Heart right ventricle (tissue), 16 donors: Measurements from ENCODE around the gene GPX7. TPM values are rescaled to one million over a fixed set of nuclear protein-coding genes. Genes with fewer than 3 reads are reported as not detected.
"Not testable (repeated sequence)": the region's sequence is repeated elsewhere in the genome, so short reads cannot be mapped to it uniquely, and the experiment has no call there.

Source experiments
- ATAC-seq, 8 donors: fragments of 200-7000 bp; cut with Tn5 transposase; one replicate each; pipeline ENCODE4 v1.9.1; 2020; ENCODE audit warnings: mild to moderate bottlenecking in 8 of 8, moderate library complexity in 8 of 8, moderate number of reproducible peaks in 1 of 8
- DNase-seq, 2 donors: peaks; one replicate each; pipeline ENCODE4 v3.0.0-alpha.2; 2020
- H3K27ac ChIP-seq, 10 donors: fragments of 200-600 bp; sonication (generic) in 2 of 10; one replicate each; pipeline versions ENCODE4 v1.5.0 to v1.8.0; 2020 to 2022; ENCODE audit warnings: mild to moderate bottlenecking in 3 of 10
- H3K27me3 ChIP-seq, 7 donors: fragments of 200-600 bp; one replicate each; pipeline ENCODE4 v1.8.0; 2021 to 2022; ENCODE audit warnings: mild to moderate bottlenecking in 2 of 7
- H3K36me3 ChIP-seq, 9 donors: fragments of 200-600 bp; sonication (generic) in 1 of 9; one replicate each; pipeline versions ENCODE4 v1.5.0 to v1.8.0; 2020 to 2022; ENCODE audit warnings: mild to moderate bottlenecking in 2 of 9
- H3K4me1 ChIP-seq, 9 donors: fragments of 200-600 bp; sonication (generic) in 1 of 9; one replicate each; pipeline versions ENCODE4 v1.5.0 to v1.8.0; 2020 to 2022; ENCODE audit warnings: mild to moderate bottlenecking in 4 of 9
- H3K4me3 ChIP-seq, 10 donors: fragments of 200-600 bp; sonication (generic) in 2 of 10; one replicate each; pipeline versions ENCODE4 v1.5.0 to v1.8.0; 2020 to 2022; ENCODE audit warnings: mild to moderate bottlenecking in 7 of 10, moderate library complexity in 2 of 10
- H3K9me3 ChIP-seq, 11 donors: fragments of 200-600 bp in 10 of 11; sonication (generic) in 2 of 11; one replicate each; pipeline versions ENCODE4 v1.5.0 to v1.8.0; 2013 to 2022; ENCODE audit warnings: mild to moderate bottlenecking in 2 of 11, control low read depth in 1 of 11, moderate library complexity in 1 of 11
- WGBS, 2 donors: extraction: QIAGEN DNeasy Blood & Tissue Kit; methylation state at CpG; one replicate each; pipeline ENCODE4 v1.1.7; 2013; ENCODE audit warnings: inconsistent platforms in 1 of 2; 5-methylcytosine and 5-hydroxymethylcytosine counted together
- intact Hi-C, 10 donors: fragments of 100-400 bp; cut with DNase I; formaldehyde crosslinking; loops; one replicate each; pipeline versions ENCODE4 v1.11.1 to v1.14.2; 2022
- polyA plus RNA-seq, 2 donors: library from polyadenylated mRNA; stranded (reverse); fragments of 200-250 nt; gene quantifications; one replicate each; pipeline ENCODE4 v1.2.3, GENCODE V29; 2013
- total RNA-seq, 10 donors: library from RNA; stranded (reverse); fragmentation: NEBNext Ultra II Directional in 3 of 10; extraction: Animal tissue kit (Norgen Biotek cat#: 25700) in 3 of 10; gene quantifications; one replicate each; pipeline versions ENCODE4 v1.2.1 to v1.2.4, GENCODE V29; 2021 to 2023
- TF ChIP-seq, protein P1 (sequence below), 9 donors: fragments of 200-600 bp; sonication (generic) in 2 of 9; IDR thresholded peaks; one replicate each; pipeline versions ENCODE4 v1.5.0 to v1.8.0; 2021 to 2022; ENCODE audit warnings: antibody characterized with exemption in 9 of 9, mild to moderate bottlenecking in 5 of 9, moderate library complexity in 1 of 9
- donor health status: Arrhythmogenic right ventricular cardiomyopathy.
- donor health status: ischemic (EF 13 %, LVEDD 7.1; RV severe dilation, severe dysfunction).
- donor health status: healthy with polysubstance abuse.
- donor health status: DM: no; HTN: yes; CAD: no.
- donor health status: DM: no; HTN: no; CAD: no.
- donor health status: ischemic (EF 25% LVEDD 6.9; RV normal size, moderate dysfunction).
- donor health status: ischemic (EF 25% LVEDD 5.7; RV mildly dilated, moderate dysfunction).
- donor health status: healthy.
- donor health status: DM: yes; HTN: yes; CAD: no.
- donor health status: Ischemic cardiomyopathy.
- donor health status: ischemic (EF 35%, LVEDD 5.7; RV mildly dilated, moderate dysfunction).
- donor health status: nonischemic (EF 11% LVEDD 7.7; RV severe dilation, severe dysfunction).
- donor health status: DM: yes; HTN: yes; CAD: no.
- donor health status: PGD.
- donor health status: ischemic (EF 29% LVEDD 5.4; RV normal size, mild dysfunction).
- donor health status: nonischemic (EF 23%, LVEDD 6.1; RV moderate dilation, normal function).

Gene GPX7
- total and polyA plus RNA-seq, 12 donors, result 3.3 to 22.9 (median 6.9) TPM

DNA sequence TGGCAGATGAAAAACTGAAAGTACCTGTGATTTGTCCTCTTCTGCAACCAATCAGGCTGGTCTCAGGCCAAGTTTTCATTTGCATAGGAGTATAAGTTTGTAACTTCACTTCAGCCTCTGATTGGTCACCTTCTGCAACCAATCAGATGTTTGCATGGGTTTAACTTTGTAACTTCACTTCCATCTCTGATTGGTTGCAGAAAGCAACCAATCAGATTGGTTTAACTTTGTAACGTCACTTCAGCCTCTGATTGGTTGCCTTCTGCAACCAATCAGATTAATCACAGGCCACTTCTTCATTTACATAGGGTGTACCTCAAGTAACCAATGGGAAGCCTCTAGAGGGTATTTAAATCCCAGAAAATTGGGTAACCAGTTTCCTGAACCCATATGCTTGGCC is 30.4 kb upstream of the GPX7 start:
- no peaks in the 10 kb centered on the region for H3K36me3 ChIP-seq
- 71 to 75% methylated on average over 1 of the region's 1 CpG for WGBS, 2 donors
- ATAC-seq, result no peak
- H3K27me3 ChIP-seq, result peaks cover 0 to 6% (median 0%) of the 10 kb centered on the region in 7 donors
- TF ChIP-seq, protein P1, sequence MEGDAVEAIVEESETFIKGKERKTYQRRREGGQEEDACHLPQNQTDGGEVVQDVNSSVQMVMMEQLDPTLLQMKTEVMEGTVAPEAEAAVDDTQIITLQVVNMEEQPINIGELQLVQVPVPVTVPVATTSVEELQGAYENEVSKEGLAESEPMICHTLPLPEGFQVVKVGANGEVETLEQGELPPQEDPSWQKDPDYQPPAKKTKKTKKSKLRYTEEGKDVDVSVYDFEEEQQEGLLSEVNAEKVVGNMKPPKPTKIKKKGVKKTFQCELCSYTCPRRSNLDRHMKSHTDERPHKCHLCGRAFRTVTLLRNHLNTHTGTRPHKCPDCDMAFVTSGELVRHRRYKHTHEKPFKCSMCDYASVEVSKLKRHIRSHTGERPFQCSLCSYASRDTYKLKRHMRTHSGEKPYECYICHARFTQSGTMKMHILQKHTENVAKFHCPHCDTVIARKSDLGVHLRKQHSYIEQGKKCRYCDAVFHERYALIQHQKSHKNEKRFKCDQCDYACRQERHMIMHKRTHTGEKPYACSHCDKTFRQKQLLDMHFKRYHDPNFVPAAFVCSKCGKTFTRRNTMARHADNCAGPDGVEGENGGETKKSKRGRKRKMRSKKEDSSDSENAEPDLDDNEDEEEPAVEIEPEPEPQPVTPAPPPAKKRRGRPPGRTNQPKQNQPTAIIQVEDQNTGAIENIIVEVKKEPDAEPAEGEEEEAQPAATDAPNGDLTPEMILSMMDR (IDR thresholded peaks at IDR 0.05), result no peak
- DNase-seq, result no peak
- peaks cover 0 to 5% (median 0%) of the 10 kb centered on the region in 11 donors for H3K9me3 ChIP-seq
- peaks cover 0 to 19% (median 0%) of the 10 kb centered on the region in 9 donors for H3K4me1 ChIP-seq
- intact Hi-C loops, result no loop called here
- H3K27ac ChIP-seq, result no peak overlapping the region
- no peak overlapping the region for H3K4me3 ChIP-seq

DNA sequence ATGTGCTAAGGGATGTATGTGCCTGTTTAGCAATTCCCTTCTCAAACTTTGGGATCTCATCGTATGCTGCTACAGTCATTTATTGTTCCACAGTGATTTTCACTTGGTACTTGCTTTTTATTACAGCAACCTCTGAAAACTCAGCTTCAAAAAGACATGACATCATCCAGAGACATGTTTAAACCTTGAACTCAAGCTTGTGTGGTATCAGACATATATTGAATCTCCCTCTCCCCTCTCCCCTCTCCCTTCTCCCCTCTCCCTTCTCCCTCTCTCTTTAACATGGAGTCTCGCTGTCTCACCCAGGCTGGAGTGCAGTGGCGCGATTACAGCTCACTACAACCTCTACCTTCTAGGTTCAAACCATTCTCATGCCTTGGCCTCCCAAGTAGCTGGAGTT is 29.8 kb upstream of the GPX7 start:
- TF ChIP-seq, protein P1 (IDR thresholded peaks at IDR 0.05), result no peak
- Histone ChIP-seq H3K4me3 (no peak overlapping the region), H3K27me3 (peaks cover 0 to under 1% (median 0%) of the 10 kb centered on the region in 7 donors), H3K36me3 (no peaks in the 10 kb centered on the region), H3K27ac (no peak overlapping the region), H3K9me3 (peaks cover 0 to 5% (median 0%) of the 10 kb centered on the region in 11 donors), H3K4me1 (peaks cover 0 to 19% (median 0%) of the 10 kb centered on the region in 9 donors)
- ATAC-seq, result no peak
- intact Hi-C loops, result no loop called here
- WGBS, 2 donors, result 96 to 100% methylated on average over 4 of the region's 4 CpGs
- no peak for DNase-seq

DNA sequence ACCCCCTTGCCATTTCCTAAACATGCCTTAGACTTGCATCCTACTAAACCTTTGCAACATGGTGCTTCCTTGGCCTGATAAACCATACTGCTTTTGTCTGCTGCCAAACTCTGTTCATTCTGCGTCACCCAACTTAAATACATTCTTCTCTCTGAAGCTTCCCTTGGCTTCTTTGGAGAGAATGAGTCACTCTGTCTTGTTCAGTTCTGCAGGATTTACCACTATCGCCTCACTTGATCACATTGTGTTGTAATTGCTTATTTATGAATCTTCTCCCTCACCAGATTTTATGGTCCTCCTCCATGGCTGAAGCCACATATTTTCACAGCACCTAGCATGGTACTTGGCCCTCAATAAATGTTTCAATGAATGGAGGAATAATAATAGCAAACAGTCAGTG is 27.6 kb upstream of the GPX7 start:
- 84 to 85% methylated on average over 2 of the region's 2 CpGs for WGBS, 2 donors
- ATAC-seq (no peak), DNase-seq (no peak)
- no peak overlapping the region for H3K27ac ChIP-seq
- H3K36me3 ChIP-seq, result no peaks in the 10 kb centered on the region
- TF ChIP-seq, protein P1 (IDR thresholded peaks at IDR 0.05), result no peak
- intact Hi-C loops, result no loop called here
- no peak overlapping the region for H3K4me3 ChIP-seq
- peaks cover 0 to 5% (median 0%) of the 10 kb centered on the region in 11 donors for H3K9me3 ChIP-seq
- H3K4me1 ChIP-seq, result peaks cover 0 to 9% (median 0%) of the 10 kb centered on the region in 9 donors
- H3K27me3 ChIP-seq, result no peaks in the 10 kb centered on the region

DNA sequence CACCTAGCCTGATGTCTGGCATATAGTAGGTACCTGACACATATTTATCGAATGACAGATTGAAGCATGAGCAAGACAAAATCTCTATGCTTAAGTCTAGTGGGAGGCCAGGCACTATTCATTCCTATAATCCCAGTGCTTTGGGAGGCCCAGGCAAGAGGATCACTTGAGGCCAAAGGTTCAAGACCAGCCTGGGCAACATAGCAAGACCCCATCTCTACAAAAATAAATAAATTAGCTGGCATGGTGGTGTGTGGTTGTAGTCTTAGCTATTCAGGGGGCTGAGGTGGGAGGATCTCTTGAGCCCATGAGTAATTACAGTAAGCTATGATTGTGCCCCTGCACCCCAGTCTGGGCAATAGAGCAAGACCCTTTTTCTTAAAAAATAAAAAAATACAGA is 26.1 kb upstream of the GPX7 start:
- ATAC-seq, result no peak
- H3K4me3 ChIP-seq, result no peak overlapping the region
- H3K9me3 ChIP-seq, result peaks cover 0 to 5% (median 0%) of the 10 kb centered on the region in 11 donors
- H3K27ac ChIP-seq, result no peak overlapping the region
- no peaks in the 10 kb centered on the region for H3K27me3 ChIP-seq
- TF ChIP-seq, protein P1 (IDR thresholded peaks at IDR 0.05), result no peak
- 100% methylated on average over 1 of the region's 1 CpG for WGBS, 2 donors
- intact Hi-C loops, result no loop called here
- no peaks in the 10 kb centered on the region for H3K36me3 ChIP-seq
- H3K4me1 ChIP-seq, result peaks cover 0 to 4% (median 0%) of the 10 kb centered on the region in 9 donors
- DNase-seq, result no peak

DNA sequence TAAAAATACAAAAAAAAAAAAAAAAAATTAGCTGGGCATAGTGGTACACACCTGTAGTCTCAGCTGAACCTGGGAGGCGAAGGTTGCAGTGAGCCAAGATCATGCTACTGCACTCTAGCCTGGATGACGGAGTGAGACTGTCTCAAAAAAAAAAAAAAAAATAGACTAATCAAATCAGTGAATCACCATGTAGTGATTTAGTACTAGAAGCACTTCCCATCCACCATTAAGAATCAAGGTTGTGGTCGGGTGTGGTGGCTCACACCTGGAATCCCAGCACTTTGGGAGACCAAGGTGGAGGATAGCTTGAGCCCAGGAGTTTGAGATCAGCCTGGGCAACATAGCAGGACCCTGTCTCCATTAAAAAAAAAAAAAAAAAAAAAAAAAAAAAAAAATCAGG is 24.1 kb upstream of the GPX7 start:
- H3K36me3 ChIP-seq, H3K27ac ChIP-seq, H3K9me3 ChIP-seq, H3K4me3 ChIP-seq, ATAC-seq, H3K4me1 ChIP-seq, DNase-seq, intact Hi-C loops, H3K27me3 ChIP-seq: not testable (repeated sequence)
- 93 to 95% methylated on average over 3 of the region's 3 CpGs for WGBS, 2 donors
